Retina (tissue), 1 donor: ENCODE data around the gene IFT43.
A peak's percentile ranks its signal among the peaks of the same experiment; 100 is the strongest.

Experiments
- DNase-seq: peaks from one replicate; pipeline ENCODE4 v3.0.0-alpha.2; 2016

The IFT43 gene

GRCh38 chr14:76083796-76084765, 98.5 kb downstream of the IFT43 start:
- no peak for DNase-seq

DNA sequence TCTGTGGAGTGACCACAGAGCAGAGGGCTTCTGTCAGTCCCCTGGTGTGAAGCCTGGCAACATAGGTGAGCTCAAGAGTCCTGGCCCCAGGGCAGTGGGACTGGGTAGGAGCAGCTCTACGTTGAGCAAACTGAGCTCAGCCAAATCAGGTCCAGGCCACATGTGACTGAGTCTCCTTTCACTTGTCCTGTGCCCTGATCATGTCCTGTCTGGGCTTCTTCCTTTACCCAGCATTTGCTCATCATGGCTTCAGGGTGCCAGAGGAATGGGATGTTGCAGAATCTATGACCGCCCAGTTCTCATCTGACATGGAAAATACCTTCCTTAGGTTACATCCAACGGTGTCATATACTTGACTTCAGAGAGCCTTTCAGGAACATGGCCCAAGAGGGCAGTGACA, 99.8 kb downstream of the IFT43 start:
- DNase-seq: no peak

DNA sequence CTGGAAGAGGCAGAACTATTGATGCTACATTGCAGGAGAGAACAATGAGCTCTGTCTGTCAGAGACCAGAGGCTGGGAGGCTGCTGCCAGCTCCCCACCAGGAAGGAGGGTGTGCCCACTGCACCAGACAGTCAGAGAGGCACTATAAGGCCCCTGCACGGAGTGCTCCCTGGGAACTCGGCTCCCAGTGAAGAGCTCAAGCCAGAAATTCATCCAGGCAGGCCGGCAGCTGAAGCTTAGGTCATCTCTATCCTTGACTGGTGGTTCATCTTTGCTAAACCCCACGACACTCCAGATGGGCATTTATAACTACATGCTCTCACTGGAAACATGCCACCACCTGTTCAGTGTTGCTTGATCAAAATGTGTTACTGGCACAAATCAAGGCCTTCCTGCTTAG, 101.1 kb downstream of the IFT43 start:
- no peak for DNase-seq

- no peak for DNase-seq
These were observed 102.8 kb downstream of the IFT43 start for GRCh38 chr14:76088326-76088725.

GRCh38 chr14:76088771-76089571, 103.4 kb downstream of the IFT43 start:
- no peak for DNase-seq

GRCh38 chr14:76089575-76089974, 104.0 kb downstream of the IFT43 start:
- no peak for DNase-seq

DNA sequence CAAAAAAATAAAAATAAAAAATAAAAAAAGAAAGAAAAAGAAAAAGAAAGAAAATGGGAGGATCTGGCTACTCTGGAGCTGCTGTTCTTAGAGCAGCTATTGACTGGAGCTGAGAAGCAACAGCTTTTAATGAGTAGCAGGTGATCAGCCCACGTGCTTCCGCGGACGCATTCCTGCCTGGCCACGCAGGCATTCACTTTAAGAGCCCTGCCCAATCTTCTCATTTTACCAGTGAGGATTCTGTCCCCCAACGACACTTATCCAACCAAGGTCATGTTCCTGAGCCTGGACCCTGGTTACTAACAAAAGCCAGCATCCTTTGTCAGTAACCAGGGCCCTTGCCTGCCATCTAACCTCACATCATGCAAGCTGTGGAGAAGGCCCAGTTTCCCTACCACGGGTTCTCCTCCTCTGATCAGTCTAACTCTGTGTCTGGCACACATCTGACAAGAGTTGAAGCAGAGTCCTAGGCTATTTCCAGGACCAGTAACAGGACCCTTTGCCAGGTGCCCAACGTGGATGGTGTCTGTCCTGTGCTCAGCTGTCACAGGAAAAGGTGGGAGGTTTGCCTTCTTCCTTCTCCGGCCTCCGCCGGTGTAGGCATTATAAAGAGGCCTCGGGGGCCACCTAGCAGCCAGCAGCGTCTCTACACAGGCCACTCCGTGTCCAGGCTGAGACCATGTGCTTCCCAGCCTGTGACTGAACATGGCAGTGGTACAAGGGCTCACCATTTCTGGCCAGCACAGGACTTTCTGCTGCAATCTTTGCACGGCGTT, 105.2 kb downstream of the IFT43 start:
- DNase-seq: no peak

GRCh38 chr14:76093077-76093476, 107.5 kb downstream of the IFT43 start:
- DNase-seq: no peak

- DNase-seq: no peak
These were observed 110.7 kb downstream of the IFT43 start for GRCh38 chr14:76096257-76096656.

- DNase-seq: no peak
These were observed 112.0 kb downstream of the IFT43 start for GRCh38 chr14:76097547-76097946.

DNA sequence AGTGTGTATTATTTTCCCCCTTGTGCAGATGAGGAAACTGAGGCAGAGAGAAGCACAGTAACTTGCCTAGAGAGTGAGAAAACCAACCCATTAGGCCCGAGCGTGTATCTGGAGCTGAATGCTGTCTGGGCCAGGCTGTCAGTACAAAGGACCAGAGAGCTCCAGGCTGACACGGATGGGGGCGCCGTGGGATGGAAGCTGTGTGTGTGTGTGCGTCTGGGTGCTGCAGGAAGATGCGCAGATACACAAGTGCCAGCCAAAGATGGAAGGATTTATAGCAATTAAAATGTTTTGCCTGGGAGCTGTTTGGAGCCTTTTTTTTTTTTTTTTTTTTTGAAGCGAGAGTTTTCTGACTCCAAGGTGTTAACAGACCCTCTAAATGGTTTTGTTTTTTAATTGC, 112.5 kb downstream of the IFT43 start:
- no peak for DNase-seq

DNA sequence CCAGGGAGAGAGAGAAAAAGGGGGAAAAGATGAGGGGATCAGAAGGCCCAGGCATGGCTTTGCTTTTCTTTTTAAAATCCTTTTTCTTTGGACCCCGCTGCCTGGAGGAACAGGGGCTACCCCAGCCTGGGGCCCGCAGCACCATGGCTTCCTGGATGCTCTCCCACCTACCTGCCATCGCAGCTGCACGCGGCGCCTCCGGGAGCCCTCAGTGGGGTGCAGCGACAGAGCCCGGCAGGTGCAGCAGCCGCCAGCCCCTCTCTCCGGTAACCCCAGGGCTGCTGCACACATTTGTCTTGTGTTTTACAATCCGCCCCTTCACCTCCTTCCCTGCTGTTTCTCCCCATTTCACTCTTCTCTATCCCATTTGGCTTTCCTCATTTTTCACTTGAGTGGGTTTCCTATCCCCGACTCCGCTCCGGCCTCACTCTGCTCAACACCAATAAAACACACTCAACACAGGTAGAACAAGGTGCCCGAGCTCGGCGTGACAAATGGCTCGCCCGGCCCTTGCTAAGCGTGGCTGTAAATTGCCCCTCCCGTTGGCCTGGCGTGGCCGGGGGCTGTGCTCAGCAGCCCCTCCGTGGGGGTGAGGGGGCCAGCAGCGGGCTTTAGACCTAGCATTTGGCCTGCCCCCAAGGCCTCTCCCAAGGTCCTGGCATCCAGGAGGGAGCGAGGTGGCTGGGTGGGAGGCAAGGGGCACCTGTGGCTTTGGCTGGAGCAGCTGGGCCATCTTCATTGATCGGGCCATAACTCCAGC, 113.5 kb downstream of the IFT43 start:
- no peak for DNase-seq

GRCh38 chr14:76100236-76100635, 114.7 kb downstream of the IFT43 start:
- DNase-seq: no peak

DNA sequence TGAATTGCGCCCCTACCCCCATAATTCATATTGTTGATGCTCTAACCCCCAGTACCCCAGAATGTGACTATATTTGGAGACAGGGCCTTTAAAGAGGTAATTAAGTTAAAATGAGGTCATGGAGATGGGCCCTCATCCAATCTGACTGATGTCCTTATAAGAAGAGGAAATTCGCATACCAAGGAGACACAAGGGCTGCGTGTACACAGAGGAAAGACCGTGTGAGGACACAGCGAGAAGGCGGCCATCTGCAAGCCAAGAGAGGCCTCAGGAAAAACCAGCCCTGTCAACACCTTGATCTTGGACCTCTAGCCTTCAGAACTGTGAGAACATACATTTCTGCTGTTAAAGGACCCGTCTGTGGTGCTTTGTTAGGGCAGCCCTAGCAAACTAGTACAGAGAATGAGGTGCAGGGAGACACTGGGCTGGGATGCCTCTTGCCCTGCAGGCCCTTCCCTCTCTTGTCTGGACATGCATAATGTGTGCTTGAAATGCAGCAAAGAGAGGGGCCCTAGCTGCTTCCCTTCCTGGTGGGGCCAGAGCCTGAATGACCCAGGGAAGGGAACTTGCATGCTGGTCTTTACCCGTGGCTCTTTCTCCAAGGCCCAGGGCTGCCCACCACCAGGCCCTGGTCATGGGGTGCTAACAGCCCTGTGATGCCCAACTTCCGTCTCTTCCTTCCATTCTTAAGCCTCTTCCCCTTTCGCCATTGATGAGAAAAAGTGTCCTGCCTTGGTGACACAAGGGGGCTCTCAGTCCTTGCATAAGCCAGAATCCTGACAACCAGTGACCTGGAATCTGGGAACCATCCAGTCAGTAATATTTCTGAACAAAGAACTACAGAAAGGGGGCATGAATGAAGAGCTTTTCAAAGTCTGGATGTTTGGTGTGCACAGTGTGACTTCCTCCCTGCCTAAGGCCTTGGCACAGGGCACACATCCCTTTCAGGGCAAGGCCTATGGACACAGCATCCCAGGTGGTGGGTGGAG, 116.1 kb downstream of the IFT43 start:
- DNase-seq: no peak

DNA sequence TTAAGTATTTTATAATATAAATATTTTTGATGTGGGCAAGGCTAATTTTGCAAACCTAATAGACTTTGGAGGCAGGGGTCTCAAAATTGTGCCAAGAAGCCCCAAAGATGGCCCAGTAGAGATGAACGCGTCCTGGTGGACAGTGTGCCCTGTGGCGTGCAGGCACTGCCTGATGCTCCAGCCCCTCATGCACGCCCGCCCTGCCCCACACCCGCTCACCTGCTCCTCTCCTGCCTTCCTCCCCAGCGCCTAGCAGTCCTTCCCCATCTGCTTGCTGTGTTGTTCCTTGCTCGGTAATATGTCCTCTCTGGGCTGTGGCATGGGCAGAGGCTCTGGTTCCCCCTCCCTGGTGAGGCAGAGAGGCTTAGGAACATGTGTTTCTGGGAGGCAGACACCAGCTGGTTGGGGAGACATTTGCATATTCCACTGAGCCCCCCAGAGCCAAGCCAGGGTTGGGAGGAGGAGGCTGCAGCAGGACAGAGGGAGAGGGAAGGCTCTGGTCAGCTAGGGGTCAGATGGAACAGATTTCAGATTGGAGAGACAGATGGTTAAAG, 119.3 kb downstream of the IFT43 start:
- no peak for DNase-seq

GRCh38 chr14:76106188-76106587, 120.6 kb downstream of the IFT43 start:
- DNase-seq: no peak

DNA sequence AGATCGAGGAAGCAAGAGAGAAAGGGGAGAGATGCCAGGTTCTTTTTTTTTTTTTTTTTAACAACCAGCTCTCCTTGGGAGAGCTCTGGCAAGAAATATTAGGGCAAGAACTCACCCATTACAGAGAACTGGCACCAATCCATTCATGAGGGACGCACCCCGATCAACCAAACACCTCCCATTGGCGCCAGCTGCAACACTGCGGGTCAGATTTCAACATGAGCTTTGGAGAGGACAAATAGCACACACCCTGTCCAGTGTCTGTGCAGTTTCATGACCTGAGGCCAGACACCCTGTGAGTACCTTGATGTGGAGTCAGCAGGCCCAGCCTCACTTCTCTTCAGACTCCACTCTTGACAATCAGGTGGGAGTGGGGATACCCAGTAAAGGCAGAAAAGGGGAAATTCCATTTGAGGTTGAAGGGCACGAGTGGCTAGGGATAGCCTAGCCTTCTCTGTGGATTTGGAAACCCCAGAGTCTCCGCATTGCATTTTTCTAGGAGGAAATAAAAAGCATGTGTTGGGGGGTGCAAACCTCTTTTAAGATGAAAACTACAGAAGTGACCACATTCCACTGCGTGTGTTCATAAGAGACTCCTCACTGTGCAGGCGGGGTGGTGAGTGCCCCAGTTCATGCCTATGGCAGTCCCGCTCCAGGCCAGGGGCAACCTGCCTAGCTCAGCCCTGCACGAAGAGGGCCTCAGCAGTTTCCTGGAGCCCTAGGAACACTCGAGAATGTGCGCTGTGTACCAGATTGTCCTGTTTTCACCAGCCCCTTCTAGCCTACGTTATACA, 123.7 kb downstream of the IFT43 start:
- DNase-seq: no peak

DNA sequence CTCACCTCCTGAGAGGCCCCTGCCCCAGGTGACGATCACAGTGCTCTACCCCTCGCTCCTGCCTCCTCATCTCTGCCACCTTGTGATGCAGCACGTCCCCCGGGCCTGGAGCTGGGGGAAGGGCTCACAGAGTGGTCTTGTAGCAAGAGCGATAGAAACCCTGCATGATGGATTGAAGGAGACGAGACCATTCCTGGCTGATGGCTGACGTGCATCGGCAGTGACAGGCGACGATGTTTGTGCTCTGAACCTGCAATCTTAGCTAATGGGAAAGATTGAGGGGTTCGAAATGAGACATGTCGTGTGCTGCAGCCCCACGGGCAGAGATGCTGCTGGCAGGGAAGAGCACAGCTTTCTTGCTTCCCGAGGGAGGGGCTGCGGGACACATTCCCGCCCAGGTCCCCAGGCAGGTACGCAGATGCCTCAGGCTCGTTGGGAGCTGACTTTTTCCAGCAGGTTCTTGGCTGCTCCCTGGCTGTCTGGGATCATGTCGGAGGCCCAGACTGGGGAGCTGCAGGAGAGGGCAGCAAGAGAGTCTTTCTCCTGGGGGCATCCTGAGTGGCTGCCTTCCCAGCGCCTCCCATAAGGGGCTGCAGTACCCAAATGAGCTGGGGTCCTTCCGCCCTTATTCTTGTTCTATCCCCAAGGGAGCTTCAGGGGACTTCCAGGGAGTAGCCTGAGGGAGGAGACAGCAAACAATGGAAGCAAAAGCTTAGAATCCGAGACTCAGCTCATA, 127.5 kb downstream of the IFT43 start:
- DNase-seq: peak; percentile 74

GRCh38 chr14:76113691-76114090, 128.1 kb downstream of the IFT43 start:
- no peak for DNase-seq
